GM06990 (cell line): ENCODE measurements around the gene SLC16A6.

Experiments
- DNase-seq: peaks from one replicate; pipeline ENCODE4 v3.0.0-alpha.2; 2011; ENCODE audit not compliant: insufficient read length; ENCODE audit errors: extremely low read depth
- H3K27me3 ChIP-seq: replicated peaks from 2 replicates; pipeline ENCODE4 v1.6.0; 2011; ENCODE audit warnings: low read length; ENCODE audit not compliant: control insufficient read depth, insufficient read depth
- H3K36me3 ChIP-seq: 2 replicates; pipeline ENCODE4 v1.5.1; 2011; ENCODE audit warnings: low read length; ENCODE audit not compliant: control insufficient read depth, insufficient read depth
- H3K4me3 ChIP-seq: replicated peaks from 2 replicates; pipeline ENCODE4 v1.5.1; 2011; ENCODE audit warnings: low read depth, mild to moderate bottlenecking, control low read depth, low read length
- TF ChIP-seq, protein P1 (sequence below): IDR thresholded peaks from 2 replicates; pipeline ENCODE4 v1.5.1; 2011; ENCODE audit warnings: low read length, control low read depth, mild to moderate bottlenecking, inconsistent platforms; ENCODE audit not compliant: insufficient read depth, poor library complexity, severe bottlenecking

The SLC16A6 gene

DNA sequence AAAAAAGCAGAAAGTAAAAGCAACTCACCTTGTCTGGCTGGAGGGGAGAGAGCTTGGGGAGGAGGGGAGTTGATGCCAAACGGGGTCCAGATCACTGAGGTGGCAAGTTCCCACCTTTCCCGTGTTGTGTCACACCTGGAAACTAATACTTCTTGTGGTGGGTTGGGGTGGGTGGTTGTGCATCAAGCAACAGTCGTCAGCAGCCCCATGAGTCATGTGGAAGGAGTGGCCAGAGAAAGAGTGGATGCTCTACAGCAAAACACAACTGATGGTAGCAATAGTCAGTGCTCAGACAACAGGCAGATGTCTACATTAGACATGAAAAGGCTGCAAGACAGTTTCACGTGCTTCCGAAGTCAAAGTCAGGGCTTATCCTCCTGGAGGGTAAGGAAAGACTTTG, 35.8 kb upstream of the SLC16A6 start:
- no peak overlapping the region for H3K4me3 ChIP-seq
- H3K36me3 ChIP-seq, result no peaks in the 10 kb centered on the region
- no peak for DNase-seq
- no peaks in the 10 kb centered on the region for H3K27me3 ChIP-seq
- TF ChIP-seq, protein P1, sequence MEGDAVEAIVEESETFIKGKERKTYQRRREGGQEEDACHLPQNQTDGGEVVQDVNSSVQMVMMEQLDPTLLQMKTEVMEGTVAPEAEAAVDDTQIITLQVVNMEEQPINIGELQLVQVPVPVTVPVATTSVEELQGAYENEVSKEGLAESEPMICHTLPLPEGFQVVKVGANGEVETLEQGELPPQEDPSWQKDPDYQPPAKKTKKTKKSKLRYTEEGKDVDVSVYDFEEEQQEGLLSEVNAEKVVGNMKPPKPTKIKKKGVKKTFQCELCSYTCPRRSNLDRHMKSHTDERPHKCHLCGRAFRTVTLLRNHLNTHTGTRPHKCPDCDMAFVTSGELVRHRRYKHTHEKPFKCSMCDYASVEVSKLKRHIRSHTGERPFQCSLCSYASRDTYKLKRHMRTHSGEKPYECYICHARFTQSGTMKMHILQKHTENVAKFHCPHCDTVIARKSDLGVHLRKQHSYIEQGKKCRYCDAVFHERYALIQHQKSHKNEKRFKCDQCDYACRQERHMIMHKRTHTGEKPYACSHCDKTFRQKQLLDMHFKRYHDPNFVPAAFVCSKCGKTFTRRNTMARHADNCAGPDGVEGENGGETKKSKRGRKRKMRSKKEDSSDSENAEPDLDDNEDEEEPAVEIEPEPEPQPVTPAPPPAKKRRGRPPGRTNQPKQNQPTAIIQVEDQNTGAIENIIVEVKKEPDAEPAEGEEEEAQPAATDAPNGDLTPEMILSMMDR, result no peak

DNA sequence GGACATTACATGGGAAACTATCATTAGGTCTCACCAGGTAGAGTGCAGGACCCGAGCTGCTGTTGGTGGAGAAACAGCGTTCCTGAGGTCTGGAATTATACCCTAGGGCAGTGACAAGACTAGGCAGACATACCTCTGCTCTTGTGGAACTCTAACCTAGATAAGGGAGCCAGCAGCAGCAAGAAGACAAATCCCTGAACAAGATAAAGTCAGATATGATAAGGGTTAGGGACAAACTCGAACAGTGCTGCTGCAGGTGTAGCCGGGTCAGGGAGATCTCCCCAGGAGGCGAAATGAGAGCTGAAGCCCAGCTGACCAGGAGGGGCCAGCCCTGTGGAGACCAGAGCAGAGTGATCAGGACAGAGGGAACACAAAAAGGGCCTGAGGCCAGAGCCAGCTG, 35.0 kb upstream of the SLC16A6 start:
- DNase-seq, result no peak
- no peak overlapping the region for H3K4me3 ChIP-seq

DNA sequence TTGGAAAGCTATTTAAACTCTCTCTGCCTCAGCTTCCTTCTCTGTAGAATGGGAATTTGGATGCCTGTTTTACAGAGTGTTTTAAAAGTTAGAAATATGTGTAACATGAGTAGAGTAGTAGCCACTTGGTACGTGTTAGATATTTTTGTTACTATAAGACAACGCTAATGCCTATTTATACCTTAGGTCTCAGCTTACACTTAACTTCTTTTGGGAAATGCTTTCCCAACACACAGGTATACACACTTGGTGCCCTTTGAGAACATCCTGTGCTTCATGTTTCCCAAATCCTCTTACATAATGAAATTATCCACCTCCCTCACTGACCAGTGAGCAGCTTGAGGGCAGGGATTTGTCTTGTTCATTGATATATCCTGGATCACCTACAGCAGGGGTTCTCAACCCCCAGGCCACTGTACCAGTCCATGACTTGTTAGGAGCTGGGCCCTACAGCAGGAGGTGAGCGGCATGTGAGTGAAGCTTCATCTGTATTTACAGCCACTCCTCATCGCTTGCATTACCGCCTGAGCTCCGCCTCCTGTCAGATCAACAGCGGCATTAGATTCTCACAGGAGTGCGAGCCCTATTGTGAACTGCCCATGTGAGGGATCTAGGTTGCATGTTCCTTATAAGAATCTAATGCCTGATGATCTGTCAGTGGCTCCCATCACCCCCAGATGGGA, 33.9 kb upstream of the SLC16A6 start:
- Histone ChIP-seq H3K36me3 (no peaks in the 10 kb centered on the region), H3K4me3 (no peak overlapping the region), H3K27me3 (no peaks in the 10 kb centered on the region)
- TF ChIP-seq, protein P1, result no peak
- DNase-seq, result no peak

More for the DNA sequence above, 35.0 kb upstream of the SLC16A6 start:
- TF ChIP-seq, protein P1, result no peak
- Histone ChIP-seq H3K27me3 (no peaks in the 10 kb centered on the region), H3K36me3 (no peaks in the 10 kb centered on the region)

- DNase-seq, result no peak
- Histone ChIP-seq H3K27me3 (no peaks in the 10 kb centered on the region), H3K36me3 (no peaks in the 10 kb centered on the region), H3K4me3 (no peak overlapping the region)
- TF ChIP-seq, protein P1, result no peak
These were observed 33.2 kb upstream of the SLC16A6 start for GRCh38 chr17:68324114-68324513.

GRCh38 chr17:68322630-68323029, 31.7 kb upstream of the SLC16A6 start:
- TF ChIP-seq, protein P1, result no peak
- Histone ChIP-seq H3K27me3 (no peaks in the 10 kb centered on the region), H3K36me3 (no peaks in the 10 kb centered on the region), H3K4me3 (no peak overlapping the region)
- DNase-seq, result no peak

GRCh38 chr17:68321556-68321954, 30.6 kb upstream of the SLC16A6 start:
- Histone ChIP-seq H3K4me3 (no peak overlapping the region), H3K27me3 (no peaks in the 10 kb centered on the region), H3K36me3 (no peaks in the 10 kb centered on the region)
- TF ChIP-seq, protein P1, result no peak
- DNase-seq, result no peak
